CD4-positive, alpha-beta T cell treated with Interleukin-15 for 1 hour (primary cell): Measurements from ENCODE around the gene RFX5.
"Not testable (repeated sequence)": the region's sequence is repeated elsewhere in the genome, so short reads cannot be mapped to it uniquely, and the experiment has no call there.

Experiments
- DNase-seq: peaks from one replicate; pipeline ENCODE4 v3.0.0-alpha.2; 2020

RFX5 gene

DNA sequence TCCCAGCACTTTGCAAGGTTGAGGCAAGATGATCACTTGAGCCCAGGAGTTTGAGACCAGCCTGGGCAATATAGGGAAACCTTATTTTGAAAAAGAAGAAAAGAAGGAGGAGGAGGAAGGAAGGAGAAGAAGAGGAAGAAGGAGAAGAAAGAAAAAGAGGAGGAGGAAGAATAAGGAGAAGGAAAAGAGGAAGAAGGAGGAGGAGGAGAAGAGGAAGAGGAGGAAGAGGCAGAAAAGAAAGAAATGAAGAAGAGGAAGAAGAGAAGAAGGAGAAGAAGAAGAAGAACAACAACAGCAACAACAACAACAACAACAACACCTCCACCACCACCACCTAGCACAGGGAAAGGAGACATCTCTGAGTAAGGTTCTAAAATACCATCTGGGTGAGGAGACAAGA is 14.8 kb upstream of the RFX5 start:
- DNase-seq: no peak

DNA sequence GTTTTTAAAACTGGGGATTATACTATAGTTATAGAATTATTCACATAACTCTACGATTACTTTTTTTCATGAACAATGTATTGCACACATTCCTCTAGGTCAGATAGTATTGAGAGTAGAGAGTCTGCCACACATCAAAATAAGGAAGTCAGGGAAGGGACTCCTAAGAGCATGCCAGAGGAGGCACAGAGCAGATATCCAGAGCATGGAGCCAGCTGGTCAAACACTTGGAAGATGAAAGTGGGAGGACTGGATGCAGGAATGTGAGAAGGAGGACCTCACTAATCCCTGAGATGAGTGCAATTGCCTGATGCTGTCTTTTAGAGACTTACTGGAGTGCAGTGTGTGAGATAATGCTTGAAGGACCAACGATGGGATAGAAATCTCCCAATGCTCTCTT is 9.6 kb upstream of the RFX5 start:
- no peak for DNase-seq

DNA sequence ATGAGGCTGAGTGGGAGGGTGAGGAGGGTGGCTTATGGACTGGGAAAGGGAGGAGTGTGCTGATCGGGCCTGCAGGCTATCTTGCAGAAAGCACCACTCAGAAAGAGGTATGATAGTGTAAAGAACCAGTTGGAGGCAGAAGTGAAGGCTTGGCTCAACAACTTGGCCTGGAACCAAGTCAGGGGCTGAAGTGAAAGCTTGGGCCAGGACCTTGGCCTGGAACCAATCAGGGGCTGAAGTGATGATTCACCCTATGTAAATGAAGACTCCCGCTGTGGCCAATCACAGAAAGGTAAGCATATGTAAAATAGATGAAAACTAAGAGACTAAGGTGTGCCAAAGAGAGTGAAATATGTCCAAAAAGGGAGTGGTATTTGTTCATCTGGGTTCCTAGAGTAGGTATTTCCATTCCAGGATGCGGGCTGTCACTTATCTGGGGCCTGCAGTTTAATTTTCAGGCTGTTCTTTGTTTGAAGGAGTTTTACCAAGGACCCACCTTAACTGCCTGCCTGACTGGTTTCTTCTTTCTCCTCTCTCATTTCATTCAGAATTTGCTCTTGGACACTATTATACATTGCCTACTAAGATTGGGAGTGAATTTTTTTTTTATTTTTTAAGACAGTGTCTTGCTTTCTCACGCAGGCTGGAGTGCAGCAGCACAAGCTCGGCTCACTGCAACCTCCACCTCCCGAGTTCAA is 5.1 kb upstream of the RFX5 start:
- DNase-seq: no peak

DNA sequence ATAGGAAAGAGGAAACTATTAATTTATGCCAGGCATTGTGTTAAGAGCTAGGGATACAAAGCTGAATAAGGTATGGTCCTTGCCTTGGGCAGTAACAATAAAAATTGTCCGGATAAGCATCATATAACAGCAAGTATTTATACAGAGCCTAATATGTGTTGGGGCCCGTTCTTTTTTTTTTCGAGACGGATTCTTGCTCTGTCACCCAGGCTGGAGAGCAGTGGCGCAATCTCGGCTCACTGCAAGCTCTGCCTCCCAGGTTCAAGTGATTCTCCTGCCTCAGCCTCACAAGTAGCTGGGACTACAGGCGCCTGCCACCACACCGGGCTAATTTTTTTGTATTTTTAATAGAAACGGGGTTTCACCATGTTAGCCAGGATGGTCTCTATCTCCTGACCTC is 3.3 kb upstream of the RFX5 start:
- DNase-seq: not testable (repeated sequence)

DNA sequence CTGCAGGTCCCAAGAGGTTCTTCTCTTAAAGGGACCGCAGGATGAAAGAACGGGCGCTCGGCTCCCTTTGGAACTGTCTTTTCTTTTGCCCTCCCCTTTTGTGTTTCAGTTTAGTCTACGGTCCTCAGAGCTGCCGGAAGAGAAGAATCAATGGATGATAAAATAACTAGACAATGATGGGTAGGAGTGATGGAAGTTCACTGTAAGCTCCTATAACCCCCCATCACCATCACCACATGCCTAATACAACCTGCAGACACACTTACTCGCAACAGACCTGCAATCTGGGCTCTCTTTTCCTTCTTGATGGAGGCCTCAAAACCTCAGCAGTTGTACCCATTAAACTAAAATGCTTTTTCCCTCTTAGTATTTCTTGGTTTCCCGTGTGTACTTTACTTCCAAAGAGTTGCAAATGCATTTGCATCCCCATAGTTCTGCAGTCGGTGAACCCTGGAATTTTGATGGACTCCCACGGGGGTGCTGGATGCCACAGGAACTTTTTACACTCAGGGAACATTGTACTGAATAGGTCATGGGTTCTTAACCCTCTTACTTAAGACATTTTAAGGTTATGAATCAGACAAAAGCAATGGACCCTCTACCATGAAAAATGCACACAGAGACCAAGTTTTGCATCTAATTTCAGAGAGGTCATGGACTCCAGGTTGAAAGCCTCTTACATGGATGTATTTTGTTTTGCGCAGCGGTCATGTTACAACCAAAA is 633 bp upstream of the RFX5 start:
- no peak for DNase-seq

DNA sequence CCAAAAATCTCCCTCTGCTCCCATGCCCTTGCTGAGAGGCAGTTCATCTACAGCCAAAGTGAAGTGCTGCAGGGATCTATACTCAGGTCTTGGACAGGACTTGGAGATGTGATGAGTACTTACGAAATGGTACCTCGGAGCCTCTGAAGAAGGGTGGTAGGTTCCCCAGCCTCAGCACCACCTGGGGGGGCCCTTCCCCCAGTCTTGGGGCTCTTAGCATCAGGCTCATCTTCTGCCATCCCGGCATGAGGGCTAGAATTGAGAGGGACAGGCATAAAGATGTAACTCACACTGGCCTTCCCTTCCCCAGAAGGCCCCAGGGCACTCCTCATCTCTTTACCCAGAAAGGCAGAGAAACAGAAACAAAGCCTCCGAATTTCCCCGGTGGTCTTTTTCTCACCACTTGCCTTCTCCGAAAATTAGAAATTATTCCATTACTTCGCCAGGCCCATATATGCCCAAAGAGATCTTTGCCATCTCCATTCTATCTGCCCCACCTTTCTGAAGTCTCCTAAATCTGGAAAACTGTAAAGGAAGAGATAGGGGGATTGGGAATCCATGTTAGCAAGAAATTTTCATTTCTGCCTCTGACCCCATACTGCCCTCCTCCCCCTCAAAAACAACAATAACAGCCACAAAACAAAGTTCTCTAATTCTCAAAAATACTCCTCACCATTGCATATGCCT is 827 bp downstream of the RFX5 start:
- no peak for DNase-seq

DNA sequence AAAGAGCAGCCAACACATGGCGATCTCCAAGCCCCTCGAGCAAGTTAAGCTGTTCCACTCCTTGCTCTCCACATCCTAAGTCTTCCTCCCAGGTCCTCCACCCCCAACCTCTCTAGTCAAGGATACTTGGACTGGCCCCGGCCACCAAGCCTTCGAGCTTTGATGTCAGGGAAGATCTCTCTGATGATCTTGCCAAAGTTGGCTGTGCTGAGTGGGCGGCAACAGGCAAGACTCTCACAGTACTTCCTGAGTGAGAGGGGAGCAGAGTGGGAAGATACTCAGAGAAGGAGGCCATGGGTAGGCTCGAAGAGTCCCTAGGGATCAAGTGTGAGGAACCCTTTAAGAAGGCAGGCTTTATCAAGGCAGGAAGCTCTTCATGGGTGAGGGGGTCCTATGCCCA is 2.8 kb downstream of the RFX5 start:
- DNase-seq: no peak

DNA sequence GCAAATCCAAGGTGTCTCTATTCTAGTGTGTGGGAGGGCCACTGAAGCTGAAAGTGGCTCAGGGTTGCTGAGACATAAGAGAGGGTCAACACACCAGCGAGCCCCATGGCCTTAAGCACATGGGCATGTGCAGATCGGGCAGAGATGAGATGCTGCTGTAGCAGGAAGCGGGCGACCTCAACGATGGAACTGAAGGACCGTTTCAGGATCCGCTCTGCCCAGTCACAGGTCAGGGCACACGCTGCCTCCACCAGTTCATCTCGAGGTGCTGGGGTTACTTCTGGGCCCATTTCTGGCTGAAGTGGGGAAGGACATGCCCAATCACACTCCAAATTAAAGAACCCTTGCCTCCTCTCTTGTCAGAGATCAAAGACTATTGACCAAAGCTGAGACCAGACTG is 3.5 kb downstream of the RFX5 start:
- DNase-seq: no peak

DNA sequence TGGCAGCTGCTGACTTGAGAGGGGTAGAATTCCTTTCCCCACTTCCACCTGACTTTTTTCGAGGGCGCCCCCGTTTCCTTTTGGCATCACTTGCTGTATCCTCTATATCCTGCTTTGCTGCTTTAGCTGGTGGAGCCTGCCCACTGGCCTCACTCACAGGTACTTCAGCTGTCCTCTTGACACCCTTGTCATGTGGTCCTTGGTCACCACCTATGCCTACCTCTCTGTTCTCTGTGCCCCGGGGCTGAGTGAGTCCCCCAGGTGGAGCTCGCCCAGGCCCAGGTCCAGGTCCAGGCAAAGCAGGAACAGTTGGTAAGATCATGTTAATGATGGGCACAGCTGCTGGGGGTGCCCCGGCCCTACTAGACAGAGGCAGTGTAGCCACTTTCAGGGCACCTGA is 4.5 kb downstream of the RFX5 start:
- DNase-seq: no peak

DNA sequence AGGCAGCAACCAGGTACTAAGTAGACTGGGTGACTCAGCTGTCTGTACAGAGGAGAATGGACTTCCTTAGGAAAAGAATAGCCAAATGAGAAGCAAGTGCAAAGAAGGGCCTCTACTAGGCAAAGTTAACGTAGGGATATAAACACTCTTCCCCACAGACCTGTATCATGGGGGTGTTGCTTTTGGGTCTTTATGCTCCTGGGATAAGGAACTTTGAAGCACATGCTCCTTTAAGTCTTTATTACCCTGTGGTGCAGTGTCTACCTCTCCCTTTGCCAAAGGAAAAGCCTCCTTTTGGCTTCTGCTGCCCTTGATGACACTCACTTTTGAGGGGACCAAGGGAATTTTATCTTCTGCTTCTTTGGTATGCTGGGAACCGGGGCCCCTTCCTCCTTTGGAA is 5.0 kb downstream of the RFX5 start:
- DNase-seq: no peak

DNA sequence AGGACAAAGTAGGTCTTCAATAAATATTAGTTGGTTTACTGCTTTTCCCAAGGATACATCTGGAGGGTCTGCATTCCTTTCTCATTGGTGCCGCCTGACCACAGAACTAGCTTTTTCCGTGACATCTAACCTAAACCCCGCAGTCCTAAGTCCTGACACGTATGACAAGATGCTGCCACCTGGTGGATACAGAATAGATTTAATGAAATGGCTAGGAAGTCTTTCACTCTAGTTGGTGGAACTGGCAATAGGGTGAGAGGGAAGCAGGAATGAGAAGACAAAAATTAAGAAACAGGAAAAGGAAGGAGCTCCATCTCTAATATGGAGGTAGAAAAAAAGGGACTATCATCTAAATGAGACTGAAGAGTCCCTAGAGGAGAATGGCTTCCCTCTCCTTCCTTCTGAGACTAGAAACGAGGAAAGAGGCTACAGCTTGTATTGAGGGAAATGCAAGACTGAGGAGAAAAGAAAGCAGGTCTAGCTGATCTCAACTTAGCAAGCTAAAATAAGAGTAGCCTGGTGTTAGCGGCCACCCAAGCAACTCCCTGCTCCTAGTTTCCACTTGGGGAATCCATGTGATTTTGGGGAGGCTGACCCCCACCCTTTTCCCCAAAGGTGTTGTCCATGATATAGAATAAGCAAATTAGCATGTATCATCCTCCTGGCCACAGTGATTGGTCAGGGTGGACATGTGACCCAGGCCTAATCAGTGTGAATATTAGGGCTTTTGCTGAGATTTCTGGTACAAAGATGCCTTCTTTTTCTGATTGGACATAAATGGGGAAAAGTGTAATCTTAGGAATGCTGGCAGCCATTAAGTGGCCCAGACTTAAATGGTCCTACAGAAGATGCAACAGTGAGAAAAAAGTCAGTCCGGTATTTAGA is 5.9 kb downstream of the RFX5 start:
- DNase-seq: peak; percentile 57

DNA sequence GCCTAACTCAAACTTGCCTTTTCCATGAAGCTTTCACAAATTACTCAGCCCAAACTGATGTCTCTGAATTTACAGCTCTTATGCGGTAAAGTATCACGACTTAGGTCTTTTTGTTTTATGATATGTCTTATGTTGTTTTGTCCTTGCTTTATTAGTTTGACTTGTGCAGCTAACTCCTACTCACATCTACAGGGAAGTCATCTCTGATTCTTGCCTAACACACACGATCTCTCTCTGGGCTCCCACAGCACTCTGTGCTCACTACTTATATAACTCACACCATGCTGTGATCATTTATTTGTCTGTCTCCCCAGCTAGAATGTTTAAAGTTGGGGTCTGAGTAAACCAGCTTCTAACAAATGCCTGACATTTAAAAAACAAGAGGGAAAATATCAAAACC is 10.5 kb downstream of the RFX5 start:
- no peak for DNase-seq

DNA sequence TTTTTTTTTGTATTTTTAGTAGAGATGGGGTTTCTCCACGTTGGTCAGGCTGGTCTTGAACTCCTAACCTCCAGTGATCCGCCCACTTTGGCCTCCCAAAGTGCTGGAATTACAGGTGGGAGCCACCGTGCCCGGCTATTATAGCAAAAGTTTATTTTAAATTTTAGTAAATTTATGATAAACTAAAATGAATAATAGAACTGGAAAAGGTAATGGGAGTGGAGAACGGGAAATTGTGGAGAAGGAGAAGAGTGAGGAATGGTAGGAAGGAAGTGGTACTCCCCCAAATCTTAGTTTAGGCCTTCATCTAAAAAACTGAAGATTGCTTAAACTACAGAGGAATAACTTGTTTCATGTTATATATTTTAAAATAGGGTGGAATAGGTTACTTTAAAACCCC is 12.2 kb downstream of the RFX5 start:
- no peak for DNase-seq

DNA sequence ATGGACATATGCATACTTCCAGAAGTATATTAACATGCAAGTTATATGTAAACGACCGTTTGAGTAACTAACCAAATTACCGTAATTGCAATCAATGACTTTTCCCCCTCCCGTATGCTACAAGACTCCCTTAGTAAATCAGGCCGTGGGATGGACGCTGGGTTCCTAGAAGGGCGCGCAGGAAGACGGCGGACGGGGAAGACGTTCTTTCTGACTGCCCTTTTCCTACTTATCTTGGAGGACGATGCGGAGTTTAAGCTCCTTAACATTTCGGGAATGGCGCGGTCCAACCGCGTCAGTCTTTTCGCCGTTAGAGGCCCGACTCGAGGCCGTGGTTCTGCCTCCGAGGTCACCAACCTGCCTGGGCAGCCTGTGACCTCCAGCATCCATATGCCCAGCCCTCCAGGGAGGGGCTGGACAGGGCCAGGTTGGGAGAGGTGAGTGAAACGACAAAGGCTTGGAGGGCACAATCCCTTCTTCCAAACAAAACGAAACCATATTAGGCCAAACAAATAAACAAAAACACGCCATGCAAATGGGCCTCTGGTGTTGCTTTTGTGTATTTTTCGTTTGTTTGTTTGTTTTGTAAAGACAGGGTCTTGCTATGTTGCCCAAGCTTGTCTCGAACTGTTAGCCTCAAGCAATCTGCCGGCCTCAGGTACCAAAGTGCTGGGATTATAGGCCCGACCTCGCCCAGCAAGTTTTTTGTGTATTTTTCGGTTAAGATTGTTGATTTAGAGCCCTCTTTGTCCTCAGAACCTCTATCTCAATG is 19.0 kb downstream of the RFX5 start:
- DNase-seq: no peak

DNA sequence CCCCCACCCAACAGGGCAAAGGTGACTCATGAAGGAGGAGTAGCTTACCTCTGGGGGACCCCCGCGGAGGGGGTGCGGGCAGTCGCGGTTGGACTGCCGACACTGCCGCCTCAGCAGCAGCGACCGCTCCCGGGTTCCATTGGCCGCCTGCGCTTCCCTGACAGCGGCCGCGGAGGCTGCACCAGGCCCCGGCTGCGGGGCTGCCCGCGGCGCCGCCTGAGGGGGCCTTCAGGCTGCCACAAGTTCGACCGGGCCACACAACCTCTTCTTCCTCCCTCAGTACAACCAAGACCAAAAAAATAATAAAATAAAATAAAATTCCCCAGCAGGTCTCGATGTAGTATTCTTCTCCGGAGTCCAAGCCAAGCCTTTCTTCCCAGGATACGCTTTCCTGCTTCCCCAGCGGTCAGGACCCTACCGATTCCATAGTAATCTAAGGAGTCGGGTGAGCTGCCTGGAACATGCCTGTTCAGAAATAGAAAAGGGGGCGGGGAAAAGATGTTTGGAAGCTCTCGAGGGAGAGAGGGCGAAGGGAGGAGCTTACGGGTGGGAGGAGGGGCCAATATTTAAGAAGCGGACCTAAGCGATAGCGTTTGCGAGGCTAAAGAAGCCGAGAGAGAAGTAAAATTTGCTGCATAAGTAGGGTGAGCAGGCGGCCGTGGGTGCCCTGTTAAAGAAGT is 19.7 kb downstream of the RFX5 start, which contains the start of gene PI4KB:
TSS of gene PI4KB (minus strand) at position 194 of the 680 bp plus-strand sequence. CDS start 10,935 bp downstream, outside the sequence.
- DNase-seq: peak; percentile 94

DNA sequence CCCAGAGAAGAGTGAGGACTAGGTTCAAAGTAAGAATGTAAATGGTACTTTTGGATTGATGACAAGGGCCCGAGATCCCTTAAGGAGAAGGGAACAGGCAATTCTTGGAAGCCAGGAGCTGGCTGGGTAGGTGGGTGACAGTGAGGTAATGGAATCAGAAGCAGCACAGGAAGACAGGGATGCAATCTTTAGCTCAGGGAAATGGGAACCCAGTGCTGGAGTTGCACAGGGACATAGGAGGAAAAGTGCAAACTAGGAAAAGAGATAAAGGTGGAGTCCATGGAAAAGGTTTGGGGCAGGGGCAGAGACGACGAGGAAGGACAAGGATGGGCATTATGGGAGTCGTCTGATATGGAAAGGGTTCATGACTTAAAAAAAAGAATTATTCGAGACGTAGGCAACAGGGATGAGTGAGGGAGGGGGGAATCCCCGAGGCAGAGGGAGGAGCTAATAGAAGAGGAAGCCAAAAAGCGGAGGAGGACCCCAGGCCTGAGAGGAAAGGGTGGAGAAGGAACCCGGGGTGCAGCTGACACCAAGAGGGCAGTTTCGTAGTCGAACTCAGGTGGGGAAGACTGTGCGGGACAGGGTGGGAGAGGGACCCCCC is 20.3 kb downstream of the RFX5 start:
- DNase-seq: peak; percentile 77

DNA sequence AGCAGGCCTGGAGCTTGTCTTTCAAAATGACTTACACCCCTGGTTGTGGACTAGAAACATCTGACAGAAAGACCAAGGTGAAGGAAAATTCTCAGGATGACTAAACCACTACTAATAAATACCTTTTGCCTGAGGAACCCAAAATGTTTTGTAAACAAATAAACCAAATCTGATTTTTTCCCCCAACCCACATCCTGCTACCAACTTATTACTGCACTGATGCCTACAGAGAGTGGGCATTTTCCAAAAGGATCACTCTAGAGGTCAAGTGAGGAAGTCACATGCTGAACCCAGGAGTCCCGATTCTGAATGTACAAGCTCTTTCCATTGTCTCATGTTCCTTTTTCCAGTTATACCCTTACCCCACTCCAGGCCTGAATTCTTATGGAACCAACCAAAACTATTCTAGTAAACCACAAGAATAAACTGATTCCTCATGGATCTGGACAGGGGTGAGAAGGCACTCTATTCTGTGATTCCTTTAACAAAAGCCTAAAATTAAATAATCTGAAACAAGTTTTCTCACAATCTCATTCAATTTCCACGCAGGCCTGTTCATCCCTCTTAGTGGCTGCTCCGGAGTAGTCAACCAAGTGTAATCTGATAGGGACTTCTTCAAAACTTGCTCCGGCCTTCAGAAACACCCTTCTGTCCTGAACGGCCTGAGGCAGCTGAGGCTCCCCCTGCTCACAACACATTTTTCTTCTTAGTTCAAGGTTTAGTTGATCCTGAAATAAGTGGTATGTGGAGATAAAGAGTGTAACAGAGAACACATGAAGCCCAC is 21.2 kb downstream of the RFX5 start:
- no peak for DNase-seq

DNA sequence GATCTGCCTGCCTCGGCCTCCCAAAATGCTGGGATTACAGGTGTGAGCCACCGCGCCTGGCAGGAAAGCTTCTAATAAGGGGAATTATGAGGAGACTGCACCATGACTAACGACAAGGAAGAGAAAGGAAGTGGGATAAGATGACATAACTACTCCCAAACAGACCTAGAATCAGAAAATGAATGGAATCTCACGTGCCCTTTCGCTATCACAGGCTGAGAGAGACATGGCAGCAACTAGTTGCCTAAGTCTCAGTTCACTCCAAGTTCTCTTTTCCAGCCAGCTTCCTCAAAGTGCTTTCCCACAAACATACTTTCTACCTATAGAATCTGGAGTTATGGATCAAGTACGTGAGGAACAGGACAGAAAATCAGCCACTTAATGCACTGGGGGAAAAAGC is 21.8 kb downstream of the RFX5 start:
- no peak for DNase-seq

DNA sequence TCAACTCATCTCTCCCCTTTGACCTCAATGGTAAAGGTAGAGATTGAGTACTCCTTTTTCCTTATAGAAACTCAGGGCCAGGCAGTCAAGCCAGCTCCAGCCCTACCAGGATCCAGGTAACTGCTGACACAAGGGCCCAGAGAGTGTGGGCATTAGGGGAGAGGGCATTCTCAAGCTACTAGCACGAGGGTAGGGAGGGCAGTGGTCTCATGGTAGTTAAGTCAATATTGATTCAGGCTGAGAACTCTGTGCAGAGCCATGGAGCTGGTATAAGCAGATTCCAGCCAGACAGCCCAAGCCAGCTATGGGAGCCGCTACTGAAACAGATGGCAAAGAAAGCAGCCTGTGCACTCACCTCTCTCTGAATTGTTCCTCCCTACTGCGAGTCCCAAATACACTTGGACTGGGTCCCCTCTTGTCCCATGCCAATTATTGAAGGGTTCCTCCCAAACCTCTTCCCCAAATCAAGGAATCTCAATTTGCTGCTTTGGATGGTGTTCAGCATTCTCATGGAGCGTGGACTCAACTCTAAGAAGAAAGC is 22.6 kb downstream of the RFX5 start:
- DNase-seq: no peak

DNA sequence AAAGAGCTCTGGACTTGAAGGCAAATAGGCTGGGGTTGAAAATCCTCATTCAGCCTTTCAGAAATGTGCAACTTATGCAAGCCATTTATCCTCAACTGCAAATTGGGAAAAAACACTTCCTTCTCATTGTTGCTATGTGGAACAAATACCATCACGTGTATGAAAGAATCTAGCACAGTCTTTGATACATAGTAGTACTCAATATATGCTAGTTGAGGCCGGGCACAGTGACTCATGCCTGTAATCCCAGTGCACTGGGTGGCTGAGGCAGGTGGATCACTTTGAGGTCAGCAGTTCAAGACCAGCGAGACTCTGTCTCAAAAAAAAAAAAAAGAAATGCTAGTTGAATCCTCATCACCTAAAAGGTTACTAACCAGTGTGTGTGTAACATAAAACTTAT is 28.1 kb downstream of the RFX5 start:
- no peak for DNase-seq
